Spleen (tissue), 7 donors: ENCODE data around the gene STXBP5.

Source experiments
- CTCF ChIP-seq, 11 experiments: fragments of 200-600 bp in 7 of 11; fragments of 450-650 bp in 4 of 11; sonication (generic) in 4 of 11; IDR thresholded peaks in 8 of 11; conservative IDR thresholded peaks in 3 of 11; 1 replicate in 7 of 11; 2 replicates in 4 of 11; pipeline versions ENCODE4 v1.4.0 to v1.8.0; 2016 to 2021; ENCODE audit warnings: antibody characterized with exemption in 11 of 11, inconsistent platforms in 4 of 11, mild to moderate bottlenecking in 1 of 11
- POLR2A ChIP-seq, 3 donors: fragments of 450-650 bp; IDR thresholded peaks; one replicate each; pipeline ENCODE4 v1.5.1; 2017; ENCODE audit warnings: antibody characterized with exemption in 3 of 3, mild to moderate bottlenecking in 1 of 3
- POLR2AphosphoS5 ChIP-seq, 3 donors: sonication (generic); formaldehyde crosslinking; IDR thresholded peaks; one replicate each; pipeline ENCODE4 v1.5.1; 2017; ENCODE audit warnings: antibody characterized with exemption in 3 of 3
- donor health status: DM: no; HTN: no; CAD: no; lungs with moderate emphysema.
- donor health status: DM: no; HTN: no; CAD: no.
- donor health status: DM: no; HTN: no; CAD: no.

DNA sequence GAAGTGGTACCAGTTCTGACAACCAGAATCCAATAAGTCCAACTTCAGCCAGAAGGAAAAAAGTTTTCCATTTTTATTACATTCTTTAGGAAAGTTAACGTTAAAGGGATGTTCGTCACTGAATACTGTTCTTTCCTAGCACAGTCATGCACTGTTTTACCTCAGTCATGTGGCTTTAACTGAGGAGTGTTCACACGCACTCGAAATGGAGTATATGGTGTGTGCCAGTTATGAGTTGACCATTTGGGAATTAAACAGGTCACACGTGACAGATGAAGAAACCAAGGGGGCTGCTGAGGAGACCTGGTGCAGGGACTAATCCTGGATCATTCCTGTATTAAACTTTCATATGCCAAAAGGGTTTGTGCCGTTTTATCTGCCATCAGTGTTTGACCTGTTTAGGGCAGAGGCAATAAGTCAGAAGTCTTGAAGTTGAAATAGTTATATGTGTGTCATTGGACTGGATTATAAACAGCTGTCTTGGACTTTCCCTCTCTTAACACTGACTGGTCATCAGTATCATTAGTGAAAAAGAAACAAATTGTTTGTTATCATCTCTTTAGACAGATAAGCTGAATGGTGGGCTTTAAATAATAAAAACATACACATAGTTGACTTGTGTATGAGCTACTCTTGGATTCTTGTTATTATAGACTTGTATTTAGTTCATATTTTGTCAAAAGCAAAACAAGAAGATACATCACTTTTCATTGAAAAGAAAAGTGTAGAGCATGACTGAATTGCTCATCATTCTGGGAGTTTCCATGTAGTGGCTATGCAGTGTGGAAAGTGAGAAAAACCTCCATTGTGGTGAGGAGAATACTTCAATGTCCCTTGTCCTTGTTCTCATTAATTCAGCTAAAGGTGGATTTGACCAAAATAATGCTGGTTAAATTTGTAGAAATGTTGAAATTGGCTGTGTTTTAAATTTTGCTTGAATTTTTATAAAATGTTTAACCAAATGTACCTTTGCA, 180.8 kb downstream of the STXBP5 start:
- TF ChIP-seq POLR2AphosphoS5 (IDR thresholded peaks at IDR 0.05) (no peak), CTCF (IDR thresholded peaks at IDR 0.05 in 8 of 11, conservative IDR thresholded peaks at IDR 0.05 in 3 of 11) (no peak), POLR2A (IDR thresholded peaks at IDR 0.05) (no peak)
